Stimulated activated CD8-positive, alpha-beta memory T cell treated with anti-CD3 and anti-CD28 coated beads, Interleukin-2, amount 100 ng/mL, for 1 hour (primary cell): Measurements from ENCODE around the gene CPA3.

Source experiments
- DNase-seq, 2 donors: peaks; one replicate each; pipeline ENCODE4 v3.0.0-alpha.2; 2020; ENCODE audit warnings: low read depth in 2 of 2

Gene CPA3

GRCh38 chr3:148857316-148857715 is 7.8 kb upstream of the CPA3 start:
- no peak for DNase-seq

- DNase-seq, result no peak
These were observed 3.7 kb upstream of the CPA3 start for GRCh38 chr3:148861277-148861869.

GRCh38 chr3:148863297-148863696 is 1.8 kb upstream of the CPA3 start:
- no peak for DNase-seq

GRCh38 chr3:148863814-148864213 is 1.3 kb upstream of the CPA3 start:
- no peak for DNase-seq

GRCh38 chr3:148866261-148866660 is 1.2 kb downstream of the CPA3 start:
- no peak for DNase-seq

GRCh38 chr3:148873270-148873927 is 8.3 kb downstream of the CPA3 start:
- no peak for DNase-seq

- no peak for DNase-seq
These were observed 8.9 kb downstream of the CPA3 start for GRCh38 chr3:148873977-148874376.

- DNase-seq, result no peak
These were observed 13.0 kb downstream of the CPA3 start for GRCh38 chr3:148878095-148878494.

GRCh38 chr3:148879256-148879655 is 14.2 kb downstream of the CPA3 start:
- no peak for DNase-seq

- DNase-seq, result no peak
These were observed 15.6 kb downstream of the CPA3 start for GRCh38 chr3:148880681-148881080.

GRCh38 chr3:148881286-148881685 is 16.2 kb downstream of the CPA3 start:
- DNase-seq, result no peak

GRCh38 chr3:148882288-148882687 is 17.2 kb downstream of the CPA3 start:
- DNase-seq, result no peak

- no peak for DNase-seq
These were observed 18.1 kb downstream of the CPA3 start for GRCh38 chr3:148883163-148883562.

- DNase-seq, result no peak
These were observed 19.2 kb downstream of the CPA3 start for GRCh38 chr3:148884261-148884660.

GRCh38 chr3:148889828-148890227 is 24.7 kb downstream of the CPA3 start:
- DNase-seq, result no peak

GRCh38 chr3:148896062-148896461 is 31.0 kb downstream of the CPA3 start:
- DNase-seq, result no peak

- DNase-seq, result no peak
These were observed 37.1 kb downstream of the CPA3 start for GRCh38 chr3:148901987-148902791.

GRCh38 chr3:148903022-148903442 is 37.9 kb downstream of the CPA3 start:
- DNase-seq, result no peak

- DNase-seq, result no peak
These were observed 38.8 kb downstream of the CPA3 start for GRCh38 chr3:148903941-148904340.

- DNase-seq, result no peak
These were observed 41.6 kb downstream of the CPA3 start for GRCh38 chr3:148906667-148907066.

GRCh38 chr3:148911173-148911572 is 46.1 kb downstream of the CPA3 start:
- DNase-seq, result no peak

- no peak for DNase-seq
These were observed 46.5 kb downstream of the CPA3 start for GRCh38 chr3:148911592-148911991.
